H1 (cell line): ENCODE measurements around the gene PAX8. TPM values are rescaled to one million over a fixed set of nuclear protein-coding genes. Genes with fewer than 3 reads are reported as not detected.

ENCODE experiments used
- CTCF ChIA-PET: fragments of 300-600 bp; sonication (Branson Sonifier 250); formaldehyde crosslinking; loops from one replicate; lab custom pipeline; 2021; ENCODE audit not compliant: partially characterized antibody; lab: Charles Lee
- POLR2A ChIA-PET: fragments of 300-600 bp; sonication (Branson Sonifier 250); formaldehyde crosslinking; loops from one replicate; lab custom pipeline; 2021; ENCODE audit warnings: inconsistent platforms; ENCODE audit not compliant: partially characterized antibody; lab: Charles Lee
- DNase-seq, 2 experiments: peaks; one replicate each; pipeline versions ENCODE4 v3.0.0 to v3.0.0-alpha.2; 2010 to 2022; ENCODE audit warnings: low spot score in 2 of 2, low read depth in 1 of 2, mixed read lengths in 1 of 2
- FAIRE-seq: peaks from 2 replicates; lab custom pipeline; 2011; peaks lifted over from hg19 to GRCh38; lab: Jason Lieb, UNC
- H2AFZ ChIP-seq: 2 replicates; pipeline ENCODE4 v1.8.1; 2012; ENCODE audit warnings: low read length, inconsistent platforms
- H2AK5ac ChIP-seq: 2 replicates; pipeline ENCODE4 v1.6.1; 2013; ENCODE audit warnings: low read depth, low read length
- H2BK120ac ChIP-seq: replicated peaks from 2 replicates; pipeline ENCODE3; 2013; ENCODE audit warnings: low read depth, low read length, inconsistent platforms
- H2BK12ac ChIP-seq: 2 replicates; pipeline ENCODE4 v1.6.1; 2013; ENCODE audit warnings: low read depth, low read length
- H2BK15ac ChIP-seq: 2 replicates; pipeline ENCODE4 v1.6.1; 2013; ENCODE audit warnings: low read length
- H2BK20ac ChIP-seq: 2 replicates; pipeline ENCODE4 v1.6.1; 2013; ENCODE audit warnings: low read length
- H2BK5ac ChIP-seq: 2 replicates; pipeline ENCODE4 v1.6.1; 2013; ENCODE audit warnings: low read depth, low read length
- H3K14ac ChIP-seq: 2 replicates; pipeline ENCODE4 v1.6.1; 2013; ENCODE audit warnings: inconsistent platforms; ENCODE audit not compliant: insufficient read length
- H3K18ac ChIP-seq: 2 replicates; pipeline ENCODE4 v1.6.1; 2013; ENCODE audit warnings: low read length; ENCODE audit errors: extremely low read depth
- H3K23ac ChIP-seq: 2 replicates; pipeline ENCODE4 v1.6.1; 2013; ENCODE audit warnings: inconsistent platforms; ENCODE audit not compliant: insufficient read length
- H3K23me2 ChIP-seq: 2 replicates; pipeline ENCODE4 v1.6.1; 2013; ENCODE audit warnings: low read depth, low read length
- H3K27ac ChIP-seq: 2 replicates; pipeline ENCODE4 v1.6.1; 2011; ENCODE audit warnings: low read depth, low read length, inconsistent platforms
- H3K27me3 ChIP-seq, 4 experiments: replicated peaks in 1 of 4; 1 replicate in 1 of 4; 2 replicates in 3 of 4; pipeline versions ENCODE4 v1.6.1 to v1.8.1; 2011 to 2013; ENCODE audit warnings: low read length in 3 of 4, mild to moderate bottlenecking in 3 of 4, inconsistent platforms in 2 of 4, mixed read lengths in 2 of 4, moderate library complexity in 1 of 4; ENCODE audit not compliant: control insufficient read depth in 3 of 4, insufficient read depth in 3 of 4; ENCODE audit errors: extremely low read depth in 1 of 4
- H3K36me3 ChIP-seq, 4 experiments: 2 replicates each; pipeline versions ENCODE4 v1.6.1 to v1.8.1; 2011 to 2013; ENCODE audit warnings: mild to moderate bottlenecking in 4 of 4, low read length in 3 of 4, moderate library complexity in 2 of 4, control low read depth in 1 of 4, inconsistent platforms in 1 of 4; ENCODE audit not compliant: insufficient read depth in 4 of 4, control insufficient read depth in 2 of 4
- H3K4ac ChIP-seq: replicated peaks from 2 replicates; pipeline ENCODE3; 2013; ENCODE audit warnings: low read length, low read depth, mixed read lengths, inconsistent platforms; ENCODE audit not compliant: insufficient read length
- H3K4me1 ChIP-seq, 4 experiments: replicated peaks in 1 of 4; 1 replicate in 1 of 4; 2 replicates in 3 of 4; pipeline versions ENCODE4 v1.6.1 to v1.8.1; 2011 to 2013; ENCODE audit warnings: low read length in 3 of 4, inconsistent platforms in 2 of 4, mixed read lengths in 1 of 4; ENCODE audit not compliant: insufficient read depth in 4 of 4, control insufficient read depth in 3 of 4
- H3K4me2 ChIP-seq, 2 experiments: 2 replicates each; pipeline versions ENCODE4 v1.6.1 to v1.8.1; 2011 to 2013; ENCODE audit warnings: low read depth in 2 of 2, low read length in 2 of 2, control low read depth in 1 of 2, inconsistent platforms in 1 of 2, mild to moderate bottlenecking in 1 of 2; ENCODE audit not compliant: insufficient read depth in 1 of 2
- H3K4me3 ChIP-seq, 4 experiments: fragments of 200-600, 300-600 bp in 1 of 4; sonication (generic), shearing (Covaris generic), sonication (Bioruptor Twin) in 1 of 4; 2 replicates each; pipeline versions ENCODE4 v1.5.1 to v1.8.1; 2011 to 2016; ENCODE audit warnings: low read length in 4 of 4, low read depth in 3 of 4, control low read depth in 2 of 4, inconsistent platforms in 2 of 4, mild to moderate bottlenecking in 2 of 4, mixed read lengths in 1 of 4, moderate library complexity in 1 of 4; ENCODE audit not compliant: insufficient read depth in 2 of 4; ENCODE audit errors: extremely low read depth in 1 of 4
- H3K56ac ChIP-seq: replicated peaks from 2 replicates; pipeline ENCODE3; 2013; ENCODE audit warnings: low read depth, mild to moderate bottlenecking, mixed read lengths, low read length, inconsistent platforms; ENCODE audit not compliant: insufficient read length
- H3K79me1 ChIP-seq: 2 replicates; pipeline ENCODE4 v1.6.1; 2013; ENCODE audit warnings: low read depth, low read length, control low read depth
- H3K79me2 ChIP-seq, 2 experiments: 2 replicates each; pipeline versions ENCODE4 v1.6.1 to v1.8.1; 2012 to 2013; ENCODE audit warnings: low read length in 2 of 2, mild to moderate bottlenecking in 2 of 2, inconsistent platforms in 1 of 2; ENCODE audit not compliant: insufficient read depth in 2 of 2, control insufficient read depth in 1 of 2
- H3K9ac ChIP-seq, 4 experiments: replicated peaks in 1 of 4; 1 replicate in 1 of 4; 2 replicates in 3 of 4; pipeline versions ENCODE4 v1.6.1 to v1.8.1; 2011 to 2013; ENCODE audit warnings: low read depth in 3 of 4, low read length in 3 of 4, control low read depth in 2 of 4, mild to moderate bottlenecking in 2 of 4, moderate library complexity in 2 of 4, inconsistent platforms in 1 of 4; ENCODE audit errors: extremely low read depth in 1 of 4
- H3K9me3 ChIP-seq, 2 experiments: 2 replicates each; pipeline versions ENCODE4 v1.6.1 to v1.8.1; 2012 to 2013; ENCODE audit warnings: mild to moderate bottlenecking in 2 of 2, moderate library complexity in 2 of 2, control low read depth in 1 of 2, inconsistent platforms in 1 of 2, low read depth in 1 of 2, low read length in 1 of 2, mixed read lengths in 1 of 2; ENCODE audit not compliant: insufficient read depth in 2 of 2
- H4K20me1 ChIP-seq, 2 experiments: replicated peaks in 1 of 2; 2 replicates each; pipeline versions ENCODE3 to v1.8.1; 2011 to 2013; ENCODE audit warnings: inconsistent platforms in 2 of 2, low read length in 2 of 2, mild to moderate bottlenecking in 1 of 2; ENCODE audit not compliant: insufficient read depth in 2 of 2, control insufficient read depth in 1 of 2
- H4K5ac ChIP-seq: 2 replicates; pipeline ENCODE4 v1.6.1; 2013; ENCODE audit warnings: low read length, low read depth, mixed read lengths, inconsistent platforms; ENCODE audit not compliant: insufficient read length
- H4K8ac ChIP-seq: 2 replicates; pipeline ENCODE4 v1.8.0; 2013; ENCODE audit warnings: mild to moderate bottlenecking, moderate library complexity, low read length, inconsistent platforms; ENCODE audit not compliant: insufficient read depth; ENCODE audit errors: extremely low read depth
- H4K91ac ChIP-seq: replicated peaks from 2 replicates; pipeline ENCODE3; 2013; ENCODE audit warnings: low read length, mixed read lengths, inconsistent platforms; ENCODE audit not compliant: insufficient read length
- SAP30 ChIP-seq: fragments of 300-600 bp; sonication (generic); IDR thresholded peaks from 2 replicates; pipeline ENCODE4 v1.7.1; 2012; ENCODE audit warnings: low read length, moderate library complexity, mild to moderate bottlenecking, inconsistent platforms; ENCODE audit not compliant: insufficient read depth, insufficient replicate concordance
- SIRT6 ChIP-seq: IDR thresholded peaks from one replicate; pipeline ENCODE4 v1.7.1; 2012; ENCODE audit warnings: low read length, inconsistent platforms
- TBP ChIP-seq: IDR thresholded peaks from 2 replicates; pipeline ENCODE4 v1.6.1; 2011; ENCODE audit warnings: low read depth, low read length, improper control_type of control experiment
- WGBS, 2 experiments: shearing (Covaris generic) in 1 of 2; methylation state at CpG; one replicate each; pipeline versions ENCODE4 v1.1.6 to v1.1.7; 2013 to 2015; ENCODE audit warnings: low lambda C conversion rate in 2 of 2, mixed read lengths in 2 of 2, inconsistent platforms in 1 of 2, low coverage in 1 of 2, missing lambda C conversion rate in 1 of 2; ENCODE audit not compliant: insufficient replicate concordance in 2 of 2, insufficient coverage in 1 of 2, insufficient read length in 1 of 2; ENCODE audit errors: extremely low coverage in 1 of 2, missing lambda C conversion rate in 1 of 2; 5-methylcytosine and 5-hydroxymethylcytosine counted together
- polyA plus RNA-seq, 7 experiments: library from polyadenylated mRNA; depleted of rRNA in 3 of 7; stranded (reverse) in 5 of 7; unstranded in 2 of 7; fragments of >200 nt in 5 of 7; fragments of 200-250 nt in 2 of 7; gene quantifications; 1 replicate in 5 of 7; 2 replicates in 1 of 7; 4 replicates in 1 of 7; pipeline versions ENCODE4 v1.2.1 to v1.2.3, GENCODE V29; 2011 to 2013; ENCODE audit warnings: missing spikeins in 2 of 7, mixed read lengths in 2 of 7
- total RNA-seq: library from RNA; stranded (reverse); fragmentation: NEBNext Ultra II Directional; extraction: Animal tissue kit (Norgen Biotek cat#: 25700); gene quantifications from 2 replicates; pipeline ENCODE4 v1.2.1, GENCODE V29; 2021

The PAX8 gene
- total and polyA plus RNA-seq, 2 of the 8 experiments (the other 6 are each of a cell fraction or from before 2014, with no cell fraction given): 0.02 TPM; not detected in 1

GRCh38 chr2:113284476-113284875 is 5.8 kb upstream of the PAX8 start:
- H3K79me2 ChIP-seq: no peaks in the 10 kb centered on the region
- H2AFZ ChIP-seq: no peak overlapping the region
- WGBS, 2 experiments: 87% methylated on average over 1 of the region's 1 CpG; no CpG with 5 or more reads in 1 of the 2 experiments
- H4K20me1 ChIP-seq: no peaks in the 10 kb centered on the region
- H3K27ac ChIP-seq: no peak overlapping the region
- H2BK120ac ChIP-seq: no peak overlapping the region
- H3K4me3 ChIP-seq: no peak overlapping the region
- no peak overlapping the region for H3K14ac ChIP-seq
- H3K4ac ChIP-seq: no peak overlapping the region
- no peak overlapping the region for H4K5ac ChIP-seq
- no peak for FAIRE-seq
- no peak overlapping the region for H4K91ac ChIP-seq
- H4K8ac ChIP-seq: no peak overlapping the region
- peaks cover 11 to 34% (median 28%) of the 10 kb centered on the region in 4 experiments for H3K27me3 ChIP-seq
- DNase-seq: no peak
- peaks cover 0 to 6% (median 3%) of the 10 kb centered on the region in 4 experiments; a peak in 6 of 7 replicates for H3K4me1 ChIP-seq
- H2BK5ac ChIP-seq: no peak overlapping the region
- peaks cover 1% of the 10 kb centered on the region; the same call in 1 of the 2 replicates for H3K23me2 ChIP-seq
- no peak overlapping the region for H3K23ac ChIP-seq
- no peak overlapping the region for H3K9ac ChIP-seq
- H2BK20ac ChIP-seq: no peak overlapping the region
- no peaks in the 10 kb centered on the region for H3K36me3 ChIP-seq
- no peaks in the 10 kb centered on the region for H3K79me1 ChIP-seq
- H3K18ac ChIP-seq: no peak overlapping the region
- ChIA-PET CTCF (interaction anchor here (0.6 to 1.3 kb wide), 4 partner anchors 27 to 85 kb away, joined by 3 to 5 read pairs (median 3); no protein-coding TSS in a partner anchor), POLR2A (no interaction called here)
- no peak overlapping the region for H3K4me2 ChIP-seq
- H2BK12ac ChIP-seq: no peak overlapping the region
- H3K56ac ChIP-seq: no peak overlapping the region
- H3K9me3 ChIP-seq: no peaks in the 10 kb centered on the region
- no peak overlapping the region for H2AK5ac ChIP-seq
- no peak overlapping the region for H2BK15ac ChIP-seq
- TF ChIP-seq SIRT6 (no peak), TBP (no peak), SAP30 (no peak)
